Measurements from ENCODE around the gene UCKL1.

The UCKL1 gene

GRCh38 chr20:63979229-63979556, 23.0 kb upstream of the UCKL1 start:
- peak overlapping the region; percentile 90 for H3K27ac ChIP-seq (ENCODE audit: low read depth, low read length)
- H3K36me3 ChIP-seq (ENCODE audit: control insufficient read depth, low read length), result peaks cover 28% of the 10 kb centered on the region
- H3K9me2 ChIP-seq (replicated peaks; ENCODE audit: control insufficient read depth, low read length), result no peaks in the 10 kb centered on the region
- H3K4me3 ChIP-seq (ENCODE audit: low read length), result peak overlapping the region; percentile 97
- H3K4me1 ChIP-seq (ENCODE audit: control insufficient read depth, low read length), result peaks cover 42% of the 10 kb centered on the region
- H3K9me3 ChIP-seq (ENCODE audit: control insufficient read depth, insufficient read depth, low read length), result no peaks in the 10 kb centered on the region
- no peaks in the 10 kb centered on the region for H3K27me3 ChIP-seq (ENCODE audit: control insufficient read depth, low read length)
- peaks cover 17% of the 10 kb centered on the region for H3F3A ChIP-seq (ENCODE audit: control insufficient read depth, insufficient read depth)
- H3K4me2 ChIP-seq (ENCODE audit: low read length), result peak overlapping the region; percentile 77
- TF ChIP-seq EZH2phosphoT487 (IDR thresholded peaks at IDR 0.05; ENCODE audit: borderline replicate concordance, low read length) (no peak), CTCF (IDR thresholded peaks at IDR 0.05; ENCODE audit: low read depth, low read length, poor library complexity, severe bottlenecking) (no peak)
- H3K79me2 ChIP-seq (ENCODE audit: control insufficient read depth, low read length), result peaks cover 41% of the 10 kb centered on the region
- H4K20me1 ChIP-seq (ENCODE audit: control insufficient read depth, insufficient read depth, low read depth, low read length), result peaks cover 4% of the 10 kb centered on the region; the same call in 1 of the 2 replicates

- peaks cover 49% of the 10 kb centered on the region for H3K4me1 ChIP-seq (ENCODE audit: control insufficient read depth, low read length)
- H3K27me3 ChIP-seq (ENCODE audit: control insufficient read depth, low read length), result no peaks in the 10 kb centered on the region
- H3K9me2 ChIP-seq (replicated peaks; ENCODE audit: control insufficient read depth, low read length), result no peaks in the 10 kb centered on the region
- peak overlapping the region; percentile 77 for H3K4me2 ChIP-seq (ENCODE audit: low read length)
- peaks cover 25% of the 10 kb centered on the region for H3K36me3 ChIP-seq (ENCODE audit: control insufficient read depth, low read length)
- no peak for TF ChIP-seq EZH2phosphoT487 (IDR thresholded peaks at IDR 0.05; ENCODE audit: borderline replicate concordance, low read length)
- no peak for TF ChIP-seq CTCF (IDR thresholded peaks at IDR 0.05; ENCODE audit: low read depth, low read length, poor library complexity, severe bottlenecking)
- H3K79me2 ChIP-seq (ENCODE audit: control insufficient read depth, low read length), result peaks cover 35% of the 10 kb centered on the region
- peak overlapping the region; percentile 90 for H3K27ac ChIP-seq (ENCODE audit: low read depth, low read length)
- peaks cover 17% of the 10 kb centered on the region for H3F3A ChIP-seq (ENCODE audit: control insufficient read depth, insufficient read depth)
- no peaks in the 10 kb centered on the region for H3K9me3 ChIP-seq (ENCODE audit: control insufficient read depth, insufficient read depth, low read length)
- peaks cover 4% of the 10 kb centered on the region; the same call in 1 of the 2 replicates for H4K20me1 ChIP-seq (ENCODE audit: control insufficient read depth, insufficient read depth, low read depth, low read length)
- H3K4me3 ChIP-seq (ENCODE audit: low read length), result peak overlapping the region; percentile 97
Measured at GRCh38 chr20:63978319-63979228, 22.4 kb upstream of the UCKL1 start.

- TF ChIP-seq EZH2phosphoT487 (IDR thresholded peaks at IDR 0.05; ENCODE audit: borderline replicate concordance, low read length) (no peak), CTCF (IDR thresholded peaks at IDR 0.05; ENCODE audit: low read depth, low read length, poor library complexity, severe bottlenecking) (no peak)
- Histone ChIP-seq H3K4me1 (ENCODE audit: control insufficient read depth, low read length) (peaks cover 49% of the 10 kb centered on the region), H3K9me2 (replicated peaks; ENCODE audit: control insufficient read depth, low read length) (no peaks in the 10 kb centered on the region), H3F3A (ENCODE audit: control insufficient read depth, insufficient read depth) (peaks cover 20% of the 10 kb centered on the region), H3K79me2 (ENCODE audit: control insufficient read depth, low read length) (peaks cover 27% of the 10 kb centered on the region), H3K36me3 (ENCODE audit: control insufficient read depth, low read length) (peaks cover 25% of the 10 kb centered on the region), H4K20me1 (ENCODE audit: control insufficient read depth, insufficient read depth, low read depth, low read length) (peaks cover 4% of the 10 kb centered on the region; the same call in 1 of the 2 replicates), H3K27me3 (ENCODE audit: control insufficient read depth, low read length) (no peaks in the 10 kb centered on the region), H3K4me3 (ENCODE audit: low read length) (peak overlapping the region; percentile 97), H3K27ac (ENCODE audit: low read depth, low read length) (peak overlapping the region; percentile 90), H3K9me3 (ENCODE audit: control insufficient read depth, insufficient read depth, low read length) (no peaks in the 10 kb centered on the region), H3K4me2 (ENCODE audit: low read length) (peak overlapping the region; percentile 77)
Measured at GRCh38 chr20:63977739-63978276, 21.6 kb upstream of the UCKL1 start.

All from DOHH2 (cell line).